Panc1 (cell line): ENCODE measurements around the gene CLEC16A.

ENCODE experiments used
- POLR2AphosphoS5 ChIP-seq: IDR thresholded peaks from 2 replicates; pipeline ENCODE4 v1.6.1; 2012; ENCODE audit warnings: mild to moderate bottlenecking, low read depth, low read length, moderate library complexity
- TF ChIP-seq, protein P1 (sequence below): fragments of 450-650 bp; IDR thresholded peaks from 2 replicates; pipeline ENCODE4 v1.5.1; 2017; ENCODE audit warnings: mild to moderate bottlenecking

DNA sequence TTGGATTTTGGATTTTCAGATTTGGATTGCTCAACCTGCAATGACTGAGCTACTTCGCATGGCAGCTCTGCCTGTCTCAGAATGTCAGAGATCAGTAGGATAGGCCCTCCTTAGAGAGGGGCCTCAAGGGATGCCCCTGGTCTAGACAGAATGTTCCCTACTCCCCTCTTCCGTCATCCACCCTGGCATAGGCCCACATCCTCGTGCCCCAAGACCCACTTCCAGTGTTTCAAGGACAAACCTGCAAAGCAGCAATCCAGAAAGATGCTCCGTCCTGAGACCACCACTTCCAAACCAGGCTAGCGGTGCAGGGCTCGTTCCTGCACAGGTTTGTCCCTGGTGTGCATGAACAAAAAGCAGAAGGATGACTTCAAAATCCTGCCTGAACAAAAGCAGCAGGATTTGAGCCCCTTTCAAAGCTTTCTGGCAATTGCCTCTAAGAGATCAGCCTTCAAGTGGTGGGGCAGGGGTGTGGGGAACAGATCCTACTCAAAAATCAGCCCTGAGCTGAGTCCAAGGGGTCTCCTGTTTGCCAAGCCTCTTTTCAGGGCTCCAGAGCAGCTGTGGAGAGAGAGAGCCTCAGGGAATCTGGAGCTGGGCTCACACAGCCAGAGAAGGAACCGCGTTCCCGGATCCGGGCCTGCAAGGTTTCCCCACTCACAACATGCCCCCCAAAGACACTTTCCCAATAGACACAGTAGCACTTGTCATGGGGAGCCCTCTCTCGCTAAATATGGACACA, 190.5 kb downstream of the CLEC16A start:
- TF ChIP-seq, protein P1, sequence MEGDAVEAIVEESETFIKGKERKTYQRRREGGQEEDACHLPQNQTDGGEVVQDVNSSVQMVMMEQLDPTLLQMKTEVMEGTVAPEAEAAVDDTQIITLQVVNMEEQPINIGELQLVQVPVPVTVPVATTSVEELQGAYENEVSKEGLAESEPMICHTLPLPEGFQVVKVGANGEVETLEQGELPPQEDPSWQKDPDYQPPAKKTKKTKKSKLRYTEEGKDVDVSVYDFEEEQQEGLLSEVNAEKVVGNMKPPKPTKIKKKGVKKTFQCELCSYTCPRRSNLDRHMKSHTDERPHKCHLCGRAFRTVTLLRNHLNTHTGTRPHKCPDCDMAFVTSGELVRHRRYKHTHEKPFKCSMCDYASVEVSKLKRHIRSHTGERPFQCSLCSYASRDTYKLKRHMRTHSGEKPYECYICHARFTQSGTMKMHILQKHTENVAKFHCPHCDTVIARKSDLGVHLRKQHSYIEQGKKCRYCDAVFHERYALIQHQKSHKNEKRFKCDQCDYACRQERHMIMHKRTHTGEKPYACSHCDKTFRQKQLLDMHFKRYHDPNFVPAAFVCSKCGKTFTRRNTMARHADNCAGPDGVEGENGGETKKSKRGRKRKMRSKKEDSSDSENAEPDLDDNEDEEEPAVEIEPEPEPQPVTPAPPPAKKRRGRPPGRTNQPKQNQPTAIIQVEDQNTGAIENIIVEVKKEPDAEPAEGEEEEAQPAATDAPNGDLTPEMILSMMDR: no peak
- no peak for TF ChIP-seq POLR2AphosphoS5
